Stimulated activated CD8-positive, alpha-beta memory T cell treated with anti-CD3 and anti-CD28 coated beads, Interleukin-15, amount 100 ng/mL, for 4 hours (primary cell): ENCODE results near the gene CHCHD3.
"Not testable (repeated sequence)": the region's sequence is repeated elsewhere in the genome, so short reads cannot be mapped to it uniquely, and the experiment has no call there.

Source experiments
- DNase-seq, 2 donors: peaks; one replicate each; pipeline ENCODE4 v3.0.0-alpha.2; 2020; ENCODE audit warnings: low read depth in 2 of 2

The CHCHD3 gene

DNA sequence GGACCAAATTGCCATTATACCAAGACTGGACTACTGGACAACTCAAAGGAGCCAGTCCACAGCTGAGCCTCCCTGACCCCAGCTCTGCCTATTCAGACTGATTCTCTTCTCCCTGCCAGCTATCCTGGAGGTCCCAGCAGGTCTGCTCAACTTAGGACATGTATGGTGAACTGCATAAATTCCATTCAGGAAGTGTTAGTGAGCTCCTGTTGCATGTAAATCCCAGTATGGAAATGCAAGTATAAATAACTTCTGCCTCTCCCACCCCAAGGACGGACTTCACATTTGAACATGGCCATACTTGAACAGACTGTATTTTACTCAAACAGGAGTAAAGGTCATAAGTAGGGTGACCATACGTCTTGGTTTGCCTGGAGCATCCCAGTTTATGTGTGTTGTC, 128.4 kb downstream of the CHCHD3 start:
- no peak for DNase-seq

- no peak for DNase-seq
Measured at GRCh38 chr7:132950725-132951124, 131.2 kb downstream of the CHCHD3 start.

GRCh38 chr7:132947011-132947410, 134.9 kb downstream of the CHCHD3 start:
- DNase-seq = no peak

DNA sequence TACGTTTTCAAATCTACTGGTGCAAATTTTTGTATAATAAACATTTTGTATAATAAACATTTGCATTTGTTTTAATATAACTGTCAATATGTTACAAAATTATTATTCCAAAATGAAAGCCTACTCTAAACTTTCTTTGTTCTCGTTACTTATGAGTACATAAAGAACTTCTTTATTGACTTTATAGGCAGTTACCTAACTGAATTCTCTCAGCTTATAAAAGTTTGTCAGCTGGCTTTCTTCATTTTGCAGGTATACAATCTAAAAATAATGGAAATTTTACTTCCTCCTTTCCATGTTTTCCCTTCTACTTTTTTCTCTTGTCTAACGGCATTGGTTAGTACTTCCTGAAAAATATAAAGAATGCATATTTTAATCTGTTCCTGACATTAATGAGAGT, 137.1 kb downstream of the CHCHD3 start:
- DNase-seq = no peak

GRCh38 chr7:132943645-132944044, 138.2 kb downstream of the CHCHD3 start:
- DNase-seq = no peak

- DNase-seq = no peak
Measured at GRCh38 chr7:132942701-132943100, 139.2 kb downstream of the CHCHD3 start.

GRCh38 chr7:132941905-132942304, 140.0 kb downstream of the CHCHD3 start:
- no peak for DNase-seq

DNA sequence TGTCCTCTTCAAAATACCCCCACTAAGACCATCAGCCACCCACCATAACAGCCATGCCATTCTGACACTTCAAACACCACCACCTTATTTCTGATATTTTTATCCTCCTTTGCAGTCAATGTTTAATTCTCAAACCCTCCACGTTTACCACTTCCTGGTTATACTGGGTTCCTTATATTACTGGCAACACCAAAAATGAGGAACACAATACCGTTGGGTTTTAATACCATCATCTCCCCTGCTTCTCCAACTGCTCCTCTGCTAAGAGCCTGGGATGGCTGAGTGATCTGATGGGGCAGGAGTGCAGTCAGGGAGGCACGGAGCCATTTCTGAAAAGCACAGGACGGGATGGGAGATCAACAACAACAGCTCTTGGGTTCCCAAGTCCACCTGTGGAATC, 140.5 kb downstream of the CHCHD3 start:
- no peak for DNase-seq

- DNase-seq = no peak
Measured at GRCh38 chr7:132940084-132940483, 141.8 kb downstream of the CHCHD3 start.

GRCh38 chr7:132939495-132939894, 142.4 kb downstream of the CHCHD3 start:
- no peak for DNase-seq

GRCh38 chr7:132937286-132937685, 144.6 kb downstream of the CHCHD3 start:
- DNase-seq = no peak

GRCh38 chr7:132935608-132936007, 146.3 kb downstream of the CHCHD3 start:
- DNase-seq = no peak

GRCh38 chr7:132934017-132934416, 147.9 kb downstream of the CHCHD3 start:
- DNase-seq = no peak

DNA sequence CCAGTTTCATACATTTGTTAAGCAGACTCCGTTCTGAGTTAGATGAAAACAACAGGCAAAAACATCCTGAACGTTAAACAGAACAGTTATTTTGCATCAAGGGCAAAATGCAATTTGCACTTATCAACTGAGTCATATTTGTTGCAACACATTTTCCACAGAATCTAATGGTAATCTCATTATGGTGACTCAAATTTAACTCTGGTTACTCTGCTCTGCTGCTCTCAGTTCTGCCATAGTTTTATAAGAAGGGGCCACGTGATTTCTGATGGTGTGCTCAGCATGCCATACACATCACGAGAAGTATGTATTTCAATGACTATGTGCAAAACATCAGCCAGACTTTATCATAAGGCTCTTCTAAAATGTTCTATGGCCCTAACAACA, 148.8 kb downstream of the CHCHD3 start:
- DNase-seq = no peak

GRCh38 chr7:132932296-132933071, 149.4 kb downstream of the CHCHD3 start:
- DNase-seq = no peak

DNA sequence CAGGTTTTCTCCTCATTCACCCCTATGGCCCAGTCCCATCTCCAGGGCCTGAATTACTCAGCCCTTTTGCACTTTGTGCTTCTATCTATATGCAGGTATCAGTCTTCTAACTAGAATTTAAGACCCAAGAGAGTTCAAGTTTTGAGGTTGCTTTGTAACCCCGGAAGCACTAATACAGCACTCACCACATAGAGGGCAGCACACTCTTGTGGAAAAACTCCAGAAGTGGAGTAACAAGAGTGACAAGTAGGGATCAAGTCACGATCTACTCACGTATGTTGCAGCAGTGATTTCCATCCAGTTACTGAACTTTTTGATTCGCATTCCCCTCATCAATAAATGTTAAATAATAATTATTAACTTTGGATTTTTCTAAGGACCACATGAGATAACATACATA, 151.0 kb downstream of the CHCHD3 start:
- no peak for DNase-seq

GRCh38 chr7:132929944-132930343, 151.9 kb downstream of the CHCHD3 start:
- not testable (repeated sequence) for DNase-seq

DNA sequence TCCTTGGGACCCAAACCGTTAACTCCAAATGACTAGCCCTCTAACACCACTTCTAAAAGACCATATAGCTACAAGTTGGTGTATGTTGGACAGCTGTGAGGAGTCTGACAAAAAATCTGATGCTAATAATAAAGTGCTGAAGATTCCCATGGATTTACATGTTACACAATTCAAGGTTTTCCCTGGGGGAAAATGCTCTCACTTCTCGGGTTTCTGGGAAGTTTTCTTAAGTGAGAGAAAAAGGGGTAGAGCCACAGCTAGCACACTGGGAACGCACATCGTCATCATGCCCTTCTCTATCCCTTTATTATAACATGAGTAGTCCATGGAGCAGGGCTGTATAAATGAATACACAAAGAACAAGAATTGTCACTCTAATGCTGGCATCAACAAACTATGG, 162.1 kb downstream of the CHCHD3 start:
- no peak for DNase-seq

GRCh38 chr7:132915647-132916046, 166.2 kb downstream of the CHCHD3 start:
- no peak for DNase-seq

- DNase-seq = no peak
Measured at GRCh38 chr7:132910657-132911056, 171.2 kb downstream of the CHCHD3 start.

- DNase-seq = no peak
Measured at GRCh38 chr7:132907380-132907940, 174.4 kb downstream of the CHCHD3 start.

DNA sequence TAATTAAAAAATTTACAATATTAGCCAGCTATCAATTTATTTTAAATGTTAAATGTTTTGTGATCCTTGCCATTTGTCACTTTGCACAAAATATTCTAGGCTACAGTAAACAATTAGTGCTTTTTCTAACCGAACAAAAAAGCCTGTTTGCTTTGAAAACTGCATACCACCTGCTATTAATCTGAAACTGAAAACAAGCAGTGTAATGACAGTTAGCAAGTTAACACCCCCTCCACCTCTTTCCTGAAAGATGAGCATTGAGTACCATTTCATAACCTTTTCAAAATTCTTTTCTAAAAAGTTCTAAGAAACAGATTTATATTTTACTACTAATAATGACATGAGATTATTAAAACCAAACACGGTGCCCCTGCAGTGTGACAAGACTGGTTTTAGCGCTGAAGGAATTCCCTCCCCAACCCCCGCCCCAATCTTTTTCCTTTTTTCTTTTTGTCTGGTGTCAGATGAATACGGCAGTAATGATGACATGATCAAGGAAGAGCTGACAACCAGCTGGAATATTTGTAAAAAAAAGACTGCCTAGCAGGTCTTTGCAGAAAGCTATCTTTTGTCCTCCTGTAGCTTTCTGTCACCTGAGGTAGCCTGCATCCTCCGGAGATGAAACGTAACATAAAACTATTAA, 175.6 kb downstream of the CHCHD3 start:
- no peak for DNase-seq

DNA sequence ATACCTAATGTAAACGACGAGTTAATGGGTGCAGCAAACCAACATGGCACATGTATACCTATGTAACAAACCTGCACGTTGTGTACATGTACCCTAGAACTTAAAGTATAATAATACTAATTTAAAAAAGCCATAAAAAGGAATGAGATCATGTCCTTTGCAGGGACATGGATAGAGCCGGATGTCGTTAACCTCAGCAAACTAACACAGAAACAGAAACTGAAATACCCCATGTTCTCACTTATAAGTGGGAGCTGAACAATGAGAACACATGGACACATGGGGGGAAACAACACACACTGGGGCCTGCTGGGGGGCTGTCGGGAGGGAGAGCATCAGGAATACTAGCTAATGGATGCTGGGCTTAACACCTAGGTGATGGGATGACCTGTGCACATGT, 176.8 kb downstream of the CHCHD3 start:
- not testable (repeated sequence) for DNase-seq
